ENCODE measurements around the gene TBC1D1. TPM values are rescaled to one million over a fixed set of nuclear protein-coding genes. Genes with fewer than 3 reads are reported as not detected.

The TBC1D1 gene
- total and polyA plus RNA-seq, 2 donors (not counting 3 experiments of a cell fraction or from before 2014, with no cell fraction given) = 63.5 to 116 TPM

DNA sequence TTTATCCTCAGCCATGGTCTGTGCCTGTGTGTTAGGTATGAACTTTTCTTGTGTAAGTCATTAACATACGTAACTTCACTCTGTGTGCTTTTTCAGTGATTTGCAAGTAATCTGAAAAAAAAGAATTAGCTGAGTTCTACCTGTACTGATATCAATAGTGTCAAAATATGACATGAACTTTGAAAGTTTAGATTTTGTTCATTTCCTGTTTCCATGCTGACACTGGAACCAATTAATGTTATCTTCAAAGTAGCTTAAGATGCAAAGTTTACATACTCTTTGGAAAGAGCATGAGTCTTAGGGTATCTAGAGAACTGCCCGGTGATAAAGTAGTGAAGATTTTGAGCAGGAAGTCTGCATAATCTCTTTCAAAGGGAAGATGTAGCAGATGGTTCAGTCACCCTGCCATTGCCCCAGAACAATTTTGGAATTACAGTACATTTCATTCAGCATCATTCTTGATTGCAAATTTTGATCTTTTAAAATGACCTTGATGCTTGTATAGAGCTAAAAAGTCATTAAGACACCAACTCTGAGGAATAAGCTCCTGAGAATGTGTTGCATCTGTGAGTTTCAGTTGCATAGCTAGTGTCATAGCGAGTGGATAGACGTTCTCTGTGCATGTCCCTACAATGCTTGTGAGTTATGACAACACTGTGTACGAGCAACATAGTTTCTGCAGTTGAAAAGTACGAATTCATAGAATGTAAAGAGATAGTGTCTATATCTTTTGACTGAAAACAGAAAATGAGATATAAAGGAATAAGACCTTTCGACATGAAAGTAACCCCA, 199.8 kb downstream of the TBC1D1 start:
- Histone ChIP-seq H3K9me1 (replicated peaks; ENCODE audit: control insufficient read depth, extremely low read depth, insufficient read depth, low read length) (no peaks in the 10 kb centered on the region), H3K4me2 (ENCODE audit: insufficient read depth, low read length) (no peak overlapping the region), H3K27me3 (ENCODE audit: control insufficient read depth in 2 of 2, insufficient read depth in 2 of 2, low read length in 2 of 2) (no peaks in the 10 kb centered on the region), H3K36me3 (ENCODE audit: control insufficient read depth in 2 of 2, extremely low read depth in 1 of 2, insufficient read depth in 2 of 2, low read length in 2 of 2) (peaks cover 0 to 1% of the 10 kb centered on the region in 2 experiments), H3K79me2 (ENCODE audit: control insufficient read depth, insufficient read depth, low read length) (no peaks in the 10 kb centered on the region), H4K20me1 (replicated peaks; ENCODE audit: control insufficient read depth, extremely low read depth, insufficient read depth, low read length) (no peaks in the 10 kb centered on the region), H3K27ac (ENCODE audit: insufficient read depth, low read depth, low read length) (no peak overlapping the region), H3K4me1 (ENCODE audit: control insufficient read depth, extremely low read depth, insufficient read depth, low read length) (peaks cover 7% of the 10 kb centered on the region), H2AFZ (ENCODE audit: low read depth, low read length) (no peak overlapping the region), H3K4me3 (replicated peaks in 1 of 3; ENCODE audit: insufficient read depth in 1 of 3, low read depth in 1 of 3, low read length in 3 of 3) (no peak overlapping the region), H3K9ac (replicated peaks; ENCODE audit: extremely low read depth, insufficient read depth, low read length) (no peak overlapping the region), H3K9me3 (replicated peaks; ENCODE audit: control insufficient read depth, insufficient read depth, low read length) (no peaks in the 10 kb centered on the region)
- dilution Hi-C loops (cut with MboI; ENCODE audit: extremely low pct_ligation_motif_present, low sequenced_read_pairs) (no loop called here), intact Hi-C loops (cut with micrococcal nuclease) (no loop called here)
- no peak for TF ChIP-seq MAX (IDR thresholded peaks at IDR 0.05; ENCODE audit: insufficient read depth, insufficient read length)
- no peak for TF ChIP-seq EZH2 (IDR thresholded peaks at IDR 0.05; ENCODE audit: borderline replicate concordance, low read depth, low read length, severe bottlenecking)
- TF ChIP-seq, protein P1, sequence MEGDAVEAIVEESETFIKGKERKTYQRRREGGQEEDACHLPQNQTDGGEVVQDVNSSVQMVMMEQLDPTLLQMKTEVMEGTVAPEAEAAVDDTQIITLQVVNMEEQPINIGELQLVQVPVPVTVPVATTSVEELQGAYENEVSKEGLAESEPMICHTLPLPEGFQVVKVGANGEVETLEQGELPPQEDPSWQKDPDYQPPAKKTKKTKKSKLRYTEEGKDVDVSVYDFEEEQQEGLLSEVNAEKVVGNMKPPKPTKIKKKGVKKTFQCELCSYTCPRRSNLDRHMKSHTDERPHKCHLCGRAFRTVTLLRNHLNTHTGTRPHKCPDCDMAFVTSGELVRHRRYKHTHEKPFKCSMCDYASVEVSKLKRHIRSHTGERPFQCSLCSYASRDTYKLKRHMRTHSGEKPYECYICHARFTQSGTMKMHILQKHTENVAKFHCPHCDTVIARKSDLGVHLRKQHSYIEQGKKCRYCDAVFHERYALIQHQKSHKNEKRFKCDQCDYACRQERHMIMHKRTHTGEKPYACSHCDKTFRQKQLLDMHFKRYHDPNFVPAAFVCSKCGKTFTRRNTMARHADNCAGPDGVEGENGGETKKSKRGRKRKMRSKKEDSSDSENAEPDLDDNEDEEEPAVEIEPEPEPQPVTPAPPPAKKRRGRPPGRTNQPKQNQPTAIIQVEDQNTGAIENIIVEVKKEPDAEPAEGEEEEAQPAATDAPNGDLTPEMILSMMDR (IDR thresholded peaks at IDR 0.05; ENCODE audit: extremely low read depth in 1 of 2, insufficient read depth in 1 of 2, low read depth in 1 of 2, low read length in 2 of 2) = no peak
- TF ChIP-seq JUN (IDR thresholded peaks at IDR 0.05; ENCODE audit: borderline replicate concordance, insufficient read depth, insufficient read length, low read depth) = no peak
- TF ChIP-seq POLR2AphosphoS5 (IDR thresholded peaks at IDR 0.05; ENCODE audit: insufficient read depth, low read depth, low read length) = no peak
- TF ChIP-seq FOS (IDR thresholded peaks at IDR 0.05; ENCODE audit: borderline replicate concordance, insufficient read depth, low read length) = no peak
- TF ChIP-seq MYC (IDR thresholded peaks at IDR 0.05; ENCODE audit: low read depth, low read length) = no peak
- no peak for TF ChIP-seq POLR2A (IDR thresholded peaks at IDR 0.05; ENCODE audit: low read depth, low read length)
- TF ChIP-seq GATA2 (IDR thresholded peaks at IDR 0.05; ENCODE audit: insufficient read depth, insufficient read length, low read depth, low read length) = no peak
- BruUV-seq (replicated peaks) = no TSS peak
- DNase-seq (ENCODE audit: low read depth, low spot score) = no peak
- ChIA-PET POLR2A (no interaction called here), CTCF (interaction anchor here (0.9 to 1.2 kb wide), 5 partner anchors 9 to 21 kb away, joined by 3 to 5 read pairs (median 4); no protein-coding TSS in a partner anchor)
- no peak for FAIRE-seq

All from endothelial cell of umbilical vein (primary cell).